CD4-positive, CD25-positive, alpha-beta regulatory T cell (primary cell): ENCODE data around the gene CACYBP. TPM values are rescaled to one million over a fixed set of nuclear protein-coding genes. Genes with fewer than 3 reads are reported as not detected.
A peak's percentile ranks its signal among the peaks of the same experiment; 100 is the strongest.

ENCODE experiments used
- ATAC-seq, 2 donors: fragments of 150-1000 bp; cut with Tn5 transposase; one replicate each; pipeline ENCODE4 v1.10.0; 2021; ENCODE audit warnings: low read depth in 2 of 2, moderate number of reproducible peaks in 2 of 2, moderate library complexity in 1 of 2
- DNase-seq, 3 donors: peaks; one replicate each; pipeline versions ENCODE4 v3.0.0 to v3.0.0-alpha.2; 2012 to 2022; ENCODE audit warnings: mixed read lengths in 1 of 3
- H3K27ac ChIP-seq: one replicate; pipeline ENCODE4 v1.7.0; 2013; ENCODE audit warnings: mild to moderate bottlenecking, low read length; ENCODE audit not compliant: insufficient read depth, poor library complexity, severe bottlenecking
- H3K27me3 ChIP-seq: one replicate; pipeline ENCODE4 v1.7.0; 2013; ENCODE audit warnings: low read length; ENCODE audit not compliant: control insufficient read depth, insufficient read depth
- H3K36me3 ChIP-seq: one replicate; pipeline ENCODE4 v1.7.0; 2013; ENCODE audit warnings: mild to moderate bottlenecking, low read length, moderate library complexity; ENCODE audit not compliant: control insufficient read depth, insufficient read depth
- H3K4me1 ChIP-seq: 2 replicates; pipeline ENCODE4 v1.7.0; 2013; ENCODE audit warnings: mild to moderate bottlenecking, low read length; ENCODE audit not compliant: insufficient read depth, control insufficient read depth, poor library complexity, severe bottlenecking
- H3K4me3 ChIP-seq: one replicate; pipeline ENCODE4 v1.7.0; 2013; ENCODE audit warnings: low read depth, mild to moderate bottlenecking, low read length, moderate library complexity
- H3K9me3 ChIP-seq, 2 experiments: 1 replicate in 1 of 2; 2 replicates in 1 of 2; pipeline ENCODE4 v1.7.0; 2013; ENCODE audit warnings: low read length in 2 of 2, mild to moderate bottlenecking in 1 of 2, moderate library complexity in 1 of 2; ENCODE audit not compliant: control insufficient read depth in 2 of 2
- H3K27ac Mint-ChIP-seq, 3 donors: one replicate each; pipeline ENCODE4 v1.8.0; 2020 to 2022; ENCODE audit warnings: mild to moderate bottlenecking in 3 of 3, mixed read lengths in 3 of 3, moderate library complexity in 2 of 3
- H3K27me3 Mint-ChIP-seq: one replicate; pipeline ENCODE4 v1.8.0; 2022; ENCODE audit warnings: mild to moderate bottlenecking, mixed read lengths
- H3K36me3 Mint-ChIP-seq: one replicate; pipeline ENCODE4 v1.8.0; 2020; ENCODE audit warnings: mixed read lengths
- H3K4me1 Mint-ChIP-seq, 4 donors: one replicate each; pipeline ENCODE4 v1.8.0; 2020 to 2022; ENCODE audit warnings: mixed read lengths in 4 of 4, mild to moderate bottlenecking in 1 of 4
- H3K4me3 Mint-ChIP-seq, 4 donors: one replicate each; pipeline ENCODE4 v1.8.0; 2020 to 2022; ENCODE audit warnings: mild to moderate bottlenecking in 4 of 4, mixed read lengths in 4 of 4, moderate library complexity in 3 of 4
- H3K9me3 Mint-ChIP-seq, 7 donors: one replicate each; pipeline ENCODE4 v1.8.0; 2020 to 2022; ENCODE audit warnings: mixed read lengths in 7 of 7, mild to moderate bottlenecking in 3 of 7, moderate library complexity in 2 of 7
- polyA plus RNA-seq, 4 donors: library from polyadenylated mRNA; unstranded; fragments of 300-500 nt; fragmentation: Illumina TruSeq; gene quantifications; one replicate each; pipeline ENCODE4 v1.2.3, GENCODE V29; 2021
- total RNA-seq: library from RNA; stranded (reverse); gene quantifications from one replicate; pipeline ENCODE4 v1.2.3, GENCODE V29; 2022

CACYBP gene
- total and polyA plus RNA-seq, 5 donors from 2014 or later, result 88.1 to 217 (median 180) TPM

- Histone ChIP-seq H3K4me3 (no peak overlapping the region), H3K36me3 (peaks cover 43% of the 10 kb centered on the region), H3K27me3 (no peaks in the 10 kb centered on the region), H3K9me3 (no peaks in the 10 kb centered on the region), H3K4me1 (peaks cover 15% of the 10 kb centered on the region), H3K27ac (no peak overlapping the region)
- H3K27me3 Mint-ChIP-seq, result no peaks in the 10 kb centered on the region
- H3K4me1 Mint-ChIP-seq, result peaks cover 33 to 67% (median 49%) of the 10 kb centered on the region in 4 donors
- H3K36me3 Mint-ChIP-seq, result peaks cover 63% of the 10 kb centered on the region
- H3K4me3 Mint-ChIP-seq, result no peak overlapping the region
- DNase-seq, result peak in 1 of 3 donors; percentile 46
- H3K27ac Mint-ChIP-seq, result peak overlapping the region; percentile 39 to 65 (median 56)
- peaks cover 0 to 2% (median 0%) of the 10 kb centered on the region in 7 donors for H3K9me3 Mint-ChIP-seq
- peak; percentile 47 to 59 for ATAC-seq
Observed at GRCh38 chr1:174976436-174977108, 23.2 kb upstream of the CACYBP start.

DNA sequence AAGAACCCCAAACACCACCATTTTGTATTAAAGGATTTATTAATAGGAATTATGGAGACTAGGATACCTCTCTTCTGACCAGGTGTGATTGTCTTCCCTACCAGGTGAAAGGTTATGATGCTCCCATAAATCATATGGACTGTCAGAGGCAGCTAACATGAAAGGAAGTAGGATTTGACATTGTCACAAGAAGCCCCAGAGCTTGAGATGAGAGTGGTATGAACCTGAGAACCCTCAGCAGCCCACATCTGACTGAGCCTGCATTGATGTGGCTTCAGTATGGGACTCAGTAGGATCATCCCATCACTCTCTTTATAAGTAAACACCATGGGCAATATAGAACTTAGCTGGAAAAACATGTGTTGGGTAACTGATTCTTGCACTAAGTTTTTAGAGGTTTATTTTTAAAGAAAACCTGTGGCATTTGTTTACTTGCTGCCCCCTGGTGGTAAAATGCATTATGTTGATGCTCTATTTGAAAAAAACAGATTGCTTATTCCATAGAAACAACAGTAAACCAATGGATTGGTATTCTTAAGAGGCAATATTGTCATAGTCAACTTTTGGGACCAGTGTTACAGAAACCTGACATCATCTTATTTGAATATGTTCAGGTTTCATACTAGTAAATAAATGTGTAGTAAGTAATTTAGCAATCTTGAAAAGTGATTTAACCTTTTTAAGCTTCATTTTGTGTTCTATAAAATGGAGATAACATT, 16.6 kb upstream of the CACYBP start:
- Mint-ChIP-seq H3K4me1 (peaks cover 24 to 55% (median 24%) of the 10 kb centered on the region in 4 donors), H3K9me3 (peaks cover 0 to 2% (median 0%) of the 10 kb centered on the region in 7 donors), H3K27ac (peak overlapping the region in 2 of 3 donors; percentile 12 to 78), H3K27me3 (no peaks in the 10 kb centered on the region), H3K4me3 (no peak overlapping the region), H3K36me3 (peaks cover 52% of the 10 kb centered on the region)
- H3K36me3 ChIP-seq, result peaks cover 47% of the 10 kb centered on the region
- H3K4me1 ChIP-seq, result no peaks in the 10 kb centered on the region
- no peak overlapping the region for H3K4me3 ChIP-seq
- H3K27ac ChIP-seq, result no peak overlapping the region
- no peaks in the 10 kb centered on the region for H3K27me3 ChIP-seq
- ATAC-seq, result no peak
- peak in 2 of 3 donors; percentile 57 to 73 for DNase-seq
- H3K9me3 ChIP-seq, result peaks cover 7 to 8% of the 10 kb centered on the region in 2 experiments

DNA sequence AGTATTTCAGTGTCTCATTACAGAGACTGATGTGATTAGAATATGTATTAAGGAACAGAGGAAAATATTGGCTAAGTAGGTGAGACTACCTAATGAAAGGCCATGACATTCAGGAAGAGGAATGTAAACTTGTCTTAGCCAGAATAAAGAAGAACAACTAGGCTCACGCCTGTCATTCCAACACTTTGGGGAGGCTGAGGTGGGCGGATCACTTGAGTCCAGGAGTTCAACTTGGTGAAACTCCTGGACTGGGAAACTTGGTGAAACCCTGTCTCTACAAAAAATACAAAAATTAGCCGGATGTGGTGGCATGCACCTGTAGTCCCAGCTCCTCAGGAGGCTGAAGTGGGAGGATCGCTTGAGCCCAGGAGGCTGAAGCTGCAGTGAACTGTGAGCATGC, 14.8 kb upstream of the CACYBP start:
- peaks cover 7 to 8% of the 10 kb centered on the region in 2 experiments for H3K9me3 ChIP-seq
- peaks cover 31 to 67% (median 38%) of the 10 kb centered on the region in 4 donors for H3K4me1 Mint-ChIP-seq
- ATAC-seq (no peak), DNase-seq (no peak)
- peak overlapping the region in 2 of 3 donors; percentile 57 to 58 for H3K27ac Mint-ChIP-seq
- H3K9me3 Mint-ChIP-seq, result peaks cover 0 to 2% (median 0%) of the 10 kb centered on the region in 7 donors
- H3K4me3 Mint-ChIP-seq, result peak overlapping the region in 1 of 4 donors; percentile 9
- H3K27ac ChIP-seq, result no peak overlapping the region
- H3K4me3 ChIP-seq, result no peak overlapping the region
- peaks cover 9% of the 10 kb centered on the region for H3K4me1 ChIP-seq
- H3K36me3 Mint-ChIP-seq, result peaks cover 57% of the 10 kb centered on the region
- H3K27me3 ChIP-seq, result no peaks in the 10 kb centered on the region
- peaks cover 43% of the 10 kb centered on the region for H3K36me3 ChIP-seq
- no peaks in the 10 kb centered on the region for H3K27me3 Mint-ChIP-seq

GRCh38 chr1:174988539-174988938, 11.2 kb upstream of the CACYBP start:
- Histone ChIP-seq H3K27ac (no peak overlapping the region), H3K9me3 (no peaks in the 10 kb centered on the region), H3K36me3 (peaks cover 18% of the 10 kb centered on the region), H3K4me3 (no peak overlapping the region), H3K27me3 (no peaks in the 10 kb centered on the region), H3K4me1 (peaks cover 17% of the 10 kb centered on the region)
- Mint-ChIP-seq H3K4me1 (peaks cover 28 to 54% (median 36%) of the 10 kb centered on the region in 4 donors), H3K27ac (peak overlapping the region in 2 of 3 donors; percentile 34 to 51), H3K9me3 (peaks cover 0 to 1% (median 0%) of the 10 kb centered on the region in 7 donors), H3K36me3 (peaks cover 33% of the 10 kb centered on the region), H3K27me3 (no peaks in the 10 kb centered on the region), H3K4me3 (peak overlapping the region in 2 of 4 donors; percentile 20 to 77)
- DNase-seq, result no peak
- ATAC-seq, result no peak

- no peaks in the 10 kb centered on the region for H3K9me3 Mint-ChIP-seq
- H3K4me1 Mint-ChIP-seq, result peaks cover 30 to 52% (median 40%) of the 10 kb centered on the region in 4 donors
Observed at GRCh38 chr1:174988986-174989385, 10.8 kb upstream of the CACYBP start.

DNA sequence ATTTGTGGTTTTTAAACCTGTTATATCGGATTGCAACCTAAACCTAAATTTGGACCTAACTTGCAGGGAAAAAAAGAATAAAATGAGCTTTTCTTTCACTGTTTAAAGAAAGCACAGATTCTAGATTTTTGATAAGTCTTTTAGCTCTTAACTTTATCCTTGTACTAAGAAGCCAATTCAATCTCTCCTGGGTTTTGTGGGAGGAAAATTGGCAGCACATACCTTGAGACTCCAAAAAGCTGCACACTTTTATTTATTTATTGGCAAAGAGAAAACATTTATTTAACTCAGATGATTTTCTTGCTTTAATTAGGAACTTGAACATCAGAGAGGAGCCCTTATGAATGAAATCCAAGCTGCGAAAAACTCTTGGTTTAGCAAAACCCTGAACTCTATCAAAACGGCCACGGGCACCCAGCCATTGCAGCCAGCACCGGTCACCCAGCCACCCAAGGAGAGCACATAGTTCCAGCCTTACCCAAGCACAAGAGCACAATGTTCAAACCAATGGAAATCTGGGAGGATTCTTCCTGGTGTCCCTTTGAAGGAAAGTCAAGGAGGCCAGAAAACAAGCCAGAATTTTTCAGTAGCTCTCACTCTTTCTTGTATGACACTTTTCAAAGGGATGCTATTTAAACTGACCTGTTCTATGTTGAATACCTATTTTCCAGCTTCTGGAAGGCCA, 10.1 kb upstream of the CACYBP start:
- Mint-ChIP-seq H3K27ac (peak overlapping the region; percentile 91 to 96 (median 96)), H3K36me3 (peaks cover 32% of the 10 kb centered on the region), H3K4me3 (peak overlapping the region; percentile 36 to 89 (median 87)), H3K4me1 (peaks cover 29 to 48% (median 39%) of the 10 kb centered on the region in 4 donors), H3K9me3 (no peaks in the 10 kb centered on the region), H3K27me3 (no peaks in the 10 kb centered on the region)
- H3K4me1 ChIP-seq, result peaks cover 17% of the 10 kb centered on the region
- H3K4me3 ChIP-seq, result peak overlapping the region; percentile 90
- peaks cover 20% of the 10 kb centered on the region for H3K36me3 ChIP-seq
- no peaks in the 10 kb centered on the region for H3K9me3 ChIP-seq
- peak overlapping the region; percentile 66 for H3K27ac ChIP-seq
- ATAC-seq (no peak), DNase-seq (no peak)
- H3K27me3 ChIP-seq, result no peaks in the 10 kb centered on the region

More at GRCh38 chr1:174988986-174989385, 10.8 kb upstream of the CACYBP start:
- Histone ChIP-seq H3K4me1 (peaks cover 17% of the 10 kb centered on the region), H3K4me3 (no peak overlapping the region), H3K27me3 (no peaks in the 10 kb centered on the region), H3K9me3 (no peaks in the 10 kb centered on the region), H3K27ac (peak overlapping the region; percentile 66), H3K36me3 (peaks cover 22% of the 10 kb centered on the region)
- no peak for DNase-seq
- ATAC-seq, result no peak
- H3K4me3 Mint-ChIP-seq, result peak overlapping the region; percentile 5 to 89 (median 61)
- H3K27ac Mint-ChIP-seq, result peak overlapping the region in 2 of 3 donors; percentile 25 to 91
- H3K36me3 Mint-ChIP-seq, result peaks cover 33% of the 10 kb centered on the region
- no peaks in the 10 kb centered on the region for H3K27me3 Mint-ChIP-seq

- peak in 2 of 3 donors; percentile 24 to 53 for DNase-seq
- peaks cover 19% of the 10 kb centered on the region for H3K36me3 ChIP-seq
- H3K27ac ChIP-seq, result peak overlapping the region; percentile 66
- peaks cover 25 to 39% (median 34%) of the 10 kb centered on the region in 4 donors for H3K4me1 Mint-ChIP-seq
- peak overlapping the region; percentile 90 for H3K4me3 ChIP-seq
- H3K36me3 Mint-ChIP-seq, result peaks cover 30% of the 10 kb centered on the region
- H3K27me3 Mint-ChIP-seq, result no peaks in the 10 kb centered on the region
- H3K9me3 ChIP-seq, result no peaks in the 10 kb centered on the region
- H3K27me3 ChIP-seq, result no peaks in the 10 kb centered on the region
- peaks cover 17% of the 10 kb centered on the region for H3K4me1 ChIP-seq
- peak overlapping the region; percentile 92 to 97 (median 96) for H3K27ac Mint-ChIP-seq
- H3K4me3 Mint-ChIP-seq, result peak overlapping the region; percentile 78 to 87 (median 84)
- no peaks in the 10 kb centered on the region for H3K9me3 Mint-ChIP-seq
- ATAC-seq, result no peak
Observed at GRCh38 chr1:174990382-174990999, 9.3 kb upstream of the CACYBP start.
